HG03103 (cell line): ENCODE data around the gene SLC6A6.

Source experiments
- ATAC-seq: cut with Tn5 transposase; IDR thresholded peaks from one replicate; pipeline ENCODE4 v1.9.1; 2021; ENCODE audit warnings: low read depth; ENCODE audit not compliant: unreplicated experiment

The SLC6A6 gene

DNA sequence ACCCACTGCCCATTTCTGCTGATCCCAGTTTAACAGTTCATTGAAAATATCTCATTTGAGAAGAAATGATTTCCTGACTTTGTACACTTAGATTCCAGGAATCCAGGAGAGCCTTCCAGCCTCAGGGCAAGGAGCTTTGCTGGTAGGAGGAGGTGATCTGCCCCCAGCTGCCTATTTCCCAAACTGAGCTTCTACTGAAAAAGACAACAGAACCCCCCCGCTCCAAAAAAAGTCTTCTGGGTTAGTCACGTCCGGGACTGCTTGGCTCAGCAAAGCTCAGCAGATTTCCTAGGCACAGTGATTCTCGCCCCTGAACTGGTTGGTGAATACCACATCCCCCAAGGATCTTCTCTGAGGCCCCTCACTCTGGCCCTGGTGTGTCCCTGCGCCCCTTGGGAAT, 13.1 kb downstream of the SLC6A6 start:
- no peak for ATAC-seq

DNA sequence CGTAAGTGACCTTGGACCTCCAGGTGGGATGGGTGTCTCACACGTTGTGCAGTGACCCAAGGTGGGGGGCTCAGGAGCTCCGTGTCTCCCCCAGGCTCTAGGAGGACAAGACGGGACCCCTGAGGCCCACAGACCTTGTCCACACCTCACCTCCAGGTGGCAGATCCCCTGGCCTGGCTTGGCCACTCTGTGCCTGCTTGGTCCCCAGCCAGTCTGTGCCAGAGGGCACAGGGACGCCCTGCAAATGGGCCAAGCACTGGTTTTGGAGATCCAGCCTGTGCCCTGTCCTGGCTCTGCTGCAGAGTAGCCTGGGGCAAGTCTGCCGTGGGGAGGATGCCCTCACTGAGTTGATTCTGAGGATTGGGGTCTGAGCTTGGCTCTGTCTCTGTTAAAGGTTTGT, 14.0 kb downstream of the SLC6A6 start:
- no peak for ATAC-seq

DNA sequence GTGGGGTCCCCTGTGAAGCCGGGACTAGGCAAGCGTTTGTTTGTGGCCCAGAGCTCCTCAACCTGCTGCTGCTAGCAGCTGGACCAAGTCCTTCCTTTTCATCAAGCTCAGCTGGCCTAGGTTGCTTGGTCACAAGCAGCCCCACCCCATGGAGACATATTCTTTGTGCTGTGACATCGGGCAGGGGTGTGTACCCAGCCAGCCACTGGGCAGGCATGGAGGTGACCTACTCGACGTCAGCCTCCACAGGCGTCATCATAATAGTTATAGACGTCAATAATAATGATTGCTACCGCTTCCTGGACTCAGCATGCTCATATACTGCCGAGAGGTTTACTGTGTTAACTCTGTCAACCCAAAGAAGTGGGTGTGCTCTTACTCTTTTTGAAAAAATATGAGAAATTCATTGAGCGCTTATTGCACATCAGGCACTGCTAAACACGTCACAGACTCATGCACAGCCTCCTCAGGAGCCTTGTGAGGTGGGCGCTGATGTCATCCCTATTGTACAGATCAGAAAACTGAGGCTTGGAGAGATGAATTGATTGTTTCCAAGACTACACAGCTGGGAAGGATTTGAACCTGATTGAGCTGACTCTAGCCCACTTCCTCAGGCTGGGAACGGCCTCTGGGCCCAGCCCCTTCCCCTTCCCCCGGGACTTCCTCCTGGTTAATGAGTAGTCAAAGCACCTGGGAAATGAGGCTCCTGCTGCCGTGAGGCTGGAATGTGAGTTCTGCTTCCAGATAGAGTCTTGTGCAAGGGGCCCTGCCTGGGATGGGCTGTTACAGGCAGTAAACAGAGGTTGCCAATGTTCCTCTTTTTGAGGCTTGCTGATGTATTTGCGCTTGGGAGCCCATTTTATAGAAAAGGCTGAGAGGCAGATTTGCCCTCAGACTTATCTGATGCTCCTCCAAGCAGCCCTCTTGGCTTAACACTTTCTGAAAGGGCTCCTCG, 16.2 kb downstream of the SLC6A6 start:
- no peak for ATAC-seq

DNA sequence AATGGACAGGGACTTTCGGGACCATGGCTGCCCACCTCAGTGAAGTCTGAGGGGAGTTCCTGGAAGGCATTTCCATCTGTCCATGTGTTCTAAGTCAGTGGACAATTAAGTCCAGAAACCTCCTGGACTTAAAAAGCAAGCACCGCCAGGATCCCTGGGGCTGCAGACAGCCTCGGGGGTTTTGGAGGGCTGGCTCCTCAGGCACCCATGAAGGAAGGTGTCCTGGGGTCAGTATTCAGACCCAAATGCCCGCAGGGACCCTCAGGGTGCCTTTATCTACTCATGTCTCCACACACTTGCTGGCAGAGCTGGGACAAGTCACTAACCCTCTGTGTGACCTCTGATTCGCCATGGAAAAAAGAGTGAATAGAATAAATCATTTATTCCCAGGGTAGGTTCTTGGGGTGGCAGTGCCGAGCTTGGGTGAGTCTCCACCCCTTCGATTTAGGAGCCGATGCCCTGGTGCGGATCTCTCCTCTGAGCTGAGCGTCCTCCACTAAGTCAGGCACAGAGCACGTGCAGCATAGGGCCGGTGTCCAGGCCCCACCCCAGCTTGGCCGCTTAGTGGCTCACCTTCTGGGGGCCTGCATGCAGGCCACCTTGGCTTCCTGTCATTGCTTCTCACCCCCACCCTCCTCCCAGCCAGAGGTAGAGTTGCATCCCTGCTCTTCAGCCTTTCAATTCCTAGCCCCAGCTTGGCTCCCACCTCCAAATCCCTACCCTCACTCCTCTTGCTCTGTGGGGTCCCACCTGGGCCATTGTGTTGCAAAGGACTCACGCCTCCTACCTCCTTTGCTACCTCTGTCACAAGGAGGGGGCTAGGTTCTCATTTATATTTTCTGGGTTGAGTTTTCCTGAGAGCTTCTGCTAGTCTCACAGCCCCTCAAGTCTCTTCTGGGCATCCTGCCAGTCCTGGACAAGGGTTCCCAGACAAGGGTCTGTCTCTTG, 19.9 kb downstream of the SLC6A6 start:
- ATAC-seq, result no peak

DNA sequence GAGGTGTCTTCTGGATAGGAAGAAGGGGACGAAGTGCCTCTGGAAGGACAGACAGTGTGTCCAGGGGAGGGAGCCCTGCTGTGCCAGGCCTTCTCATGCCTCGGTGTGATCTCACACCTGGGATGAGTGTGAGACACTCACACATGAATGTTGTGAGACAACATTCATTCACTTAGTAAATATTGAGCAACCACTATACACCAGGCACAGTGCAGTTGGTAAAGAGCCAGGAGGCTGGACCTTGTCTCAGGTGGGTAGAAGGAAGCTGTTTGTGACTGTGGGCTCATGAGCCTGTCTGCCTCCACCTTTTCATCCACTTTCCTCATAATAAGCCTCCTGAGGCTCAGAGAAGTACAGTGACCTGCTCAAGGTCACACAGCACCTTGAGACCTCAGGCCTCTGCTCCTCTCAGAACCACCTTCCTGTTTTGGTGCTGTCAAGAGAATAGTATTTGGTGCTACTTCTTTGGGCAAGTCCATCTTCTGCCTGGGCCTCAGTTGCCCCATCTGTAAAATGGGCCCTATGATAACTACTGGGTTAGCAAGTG, 20.9 kb downstream of the SLC6A6 start:
- ATAC-seq, result no peak

DNA sequence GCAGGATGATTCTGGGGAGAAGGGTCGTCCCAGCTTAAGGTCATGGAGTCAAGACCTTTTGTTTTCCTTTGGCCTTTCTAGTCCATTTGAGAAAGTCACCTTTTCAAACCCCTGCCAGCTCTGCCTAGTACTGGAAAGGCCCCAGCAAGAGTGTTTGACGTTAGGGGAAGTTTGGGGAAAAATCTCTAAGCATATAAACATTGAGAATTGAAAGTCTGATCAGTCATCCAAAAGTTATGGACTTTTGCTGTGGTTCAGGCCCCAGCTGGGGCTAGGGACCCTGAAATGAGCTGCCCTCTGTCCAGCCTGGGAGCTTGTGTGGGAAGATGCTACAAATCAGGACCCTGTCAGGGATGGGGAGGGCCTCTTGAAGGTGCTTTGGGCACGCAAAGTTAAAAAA, 21.6 kb downstream of the SLC6A6 start:
- ATAC-seq, result no peak

DNA sequence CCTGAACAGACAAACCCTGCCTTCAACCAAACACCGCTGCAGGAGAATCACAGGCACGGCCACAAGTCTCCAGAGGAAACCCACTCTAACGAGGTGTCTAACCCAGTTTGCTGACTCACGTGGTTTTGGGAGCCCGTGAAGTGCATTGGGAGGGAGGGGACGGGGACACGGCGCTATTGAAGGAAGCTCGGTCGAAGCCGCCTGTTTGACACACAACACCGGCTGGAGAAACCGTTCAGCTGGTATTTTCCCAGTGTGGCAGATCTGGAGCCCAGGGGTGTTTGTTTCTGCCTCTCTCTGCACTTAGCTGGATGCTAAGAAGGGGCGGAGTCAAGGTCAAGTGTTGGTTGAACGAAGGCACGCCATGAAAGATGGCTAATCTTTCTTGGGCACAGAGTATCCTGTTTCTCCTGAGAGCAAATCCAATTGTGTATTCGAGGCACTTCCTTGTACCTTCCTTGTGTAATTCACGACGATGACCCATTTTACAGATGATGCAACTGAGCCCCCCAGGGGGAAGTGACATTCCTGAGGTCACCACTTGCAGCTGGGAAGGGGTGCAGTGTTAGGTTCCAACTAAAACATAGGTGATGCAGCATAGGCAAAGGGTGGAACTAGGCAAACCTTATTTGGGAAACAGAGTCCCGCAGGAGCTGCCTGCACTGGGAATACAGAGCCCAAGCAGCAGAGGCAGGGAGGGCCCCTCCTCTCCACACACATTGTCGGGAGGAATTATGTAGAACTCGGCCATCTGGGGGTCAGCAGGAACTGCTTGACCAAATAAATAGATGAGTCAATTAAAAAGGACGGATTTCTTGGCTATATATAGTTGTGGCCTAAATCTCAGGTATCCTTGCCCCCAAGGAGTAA, 22.5 kb downstream of the SLC6A6 start:
- ATAC-seq, result no peak

DNA sequence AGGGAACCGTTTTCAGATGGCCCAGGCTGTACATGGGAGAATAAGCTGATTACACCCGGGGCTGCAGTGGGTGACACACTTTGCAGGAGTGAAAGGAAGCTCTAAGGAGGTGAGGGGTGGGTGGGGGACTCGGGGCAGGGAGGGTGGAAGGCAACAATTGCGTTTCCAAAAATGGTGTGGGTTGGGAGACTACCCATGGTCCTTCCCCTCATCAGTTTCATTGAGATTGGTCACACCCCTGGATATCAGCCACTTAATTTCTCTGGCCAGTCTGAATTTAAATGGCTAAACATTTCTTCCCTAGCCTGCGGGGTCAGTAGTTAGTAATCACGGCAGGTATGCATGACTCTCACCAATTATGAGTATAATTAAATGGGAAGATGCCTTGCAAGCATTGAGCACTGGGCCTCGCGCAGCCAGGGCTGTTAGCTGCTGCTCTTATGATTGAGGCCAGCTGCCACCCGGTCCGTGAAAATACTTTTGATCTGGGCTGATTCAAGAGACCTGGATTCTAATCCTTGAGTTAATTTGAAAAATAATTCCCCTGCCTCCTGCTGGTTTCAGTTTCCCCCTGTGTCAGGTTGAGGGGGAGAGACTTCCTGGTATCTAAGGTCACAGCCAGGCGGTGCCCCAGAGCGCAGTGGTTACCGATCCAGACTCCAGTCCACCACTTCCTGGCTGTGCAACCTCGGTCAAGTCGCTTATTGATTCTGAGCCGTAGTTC, 23.3 kb downstream of the SLC6A6 start:
- ATAC-seq, result peak; percentile 46

DNA sequence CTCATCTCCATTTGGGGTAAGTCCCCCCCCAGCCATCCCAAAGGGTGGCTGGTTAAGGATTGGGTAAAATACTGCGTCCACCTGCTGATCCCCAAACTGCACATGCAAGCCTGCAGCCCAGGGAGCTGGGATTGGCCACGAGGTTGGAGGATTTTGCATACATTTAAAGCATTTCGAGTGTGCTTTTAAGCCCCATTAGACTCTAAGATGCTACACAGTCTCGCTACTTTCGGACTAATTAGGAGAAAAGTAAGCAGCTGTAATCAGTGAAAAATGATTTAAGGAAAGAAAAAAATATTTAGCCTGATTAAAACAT, 23.9 kb downstream of the SLC6A6 start:
- ATAC-seq, result no peak

DNA sequence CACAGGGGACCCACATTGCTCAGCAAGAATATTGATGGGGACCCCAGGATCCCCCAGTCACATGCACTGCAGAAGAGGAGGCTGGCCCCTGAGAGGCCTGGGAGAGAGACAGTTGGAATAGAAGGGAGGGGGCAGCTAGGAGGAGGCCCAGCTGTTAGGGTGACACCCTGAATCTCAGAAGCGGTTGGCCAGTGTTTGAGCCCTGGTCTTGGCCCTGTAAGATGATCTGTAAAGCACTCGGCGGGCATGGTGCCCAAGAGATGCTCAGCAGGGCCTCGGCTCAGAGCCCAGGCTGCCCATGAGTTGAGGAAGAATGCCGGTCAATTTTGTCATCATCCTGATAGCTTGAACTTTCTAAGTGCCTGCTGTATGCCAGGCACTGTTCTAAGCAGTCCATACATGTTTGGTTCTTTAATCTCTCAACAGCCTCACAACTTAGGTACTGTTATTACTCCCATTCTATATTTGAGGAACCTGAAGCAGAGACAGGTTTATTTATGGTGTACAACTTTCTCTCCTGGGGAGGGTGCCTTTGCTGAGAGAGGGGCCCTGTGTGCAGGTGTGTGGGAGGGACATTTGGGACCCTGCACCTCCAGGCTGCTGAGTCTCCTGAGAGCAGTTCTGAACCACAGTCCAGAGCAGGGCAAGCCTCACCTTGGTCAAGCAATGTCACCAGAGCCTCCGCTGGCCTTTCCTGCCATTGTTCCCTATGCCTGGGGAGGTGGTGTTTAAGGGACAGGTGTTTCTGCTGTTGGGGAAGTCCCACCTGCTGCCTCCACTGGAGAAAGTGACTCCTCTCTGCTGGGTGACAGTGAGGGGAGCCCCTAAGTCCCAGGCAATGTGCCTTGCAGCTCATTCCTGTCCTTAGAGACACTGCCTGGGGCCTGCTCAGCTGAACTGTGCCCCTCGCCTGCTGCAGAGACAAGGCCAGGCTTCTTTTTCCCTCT, 26.0 kb downstream of the SLC6A6 start:
- ATAC-seq, result no peak

DNA sequence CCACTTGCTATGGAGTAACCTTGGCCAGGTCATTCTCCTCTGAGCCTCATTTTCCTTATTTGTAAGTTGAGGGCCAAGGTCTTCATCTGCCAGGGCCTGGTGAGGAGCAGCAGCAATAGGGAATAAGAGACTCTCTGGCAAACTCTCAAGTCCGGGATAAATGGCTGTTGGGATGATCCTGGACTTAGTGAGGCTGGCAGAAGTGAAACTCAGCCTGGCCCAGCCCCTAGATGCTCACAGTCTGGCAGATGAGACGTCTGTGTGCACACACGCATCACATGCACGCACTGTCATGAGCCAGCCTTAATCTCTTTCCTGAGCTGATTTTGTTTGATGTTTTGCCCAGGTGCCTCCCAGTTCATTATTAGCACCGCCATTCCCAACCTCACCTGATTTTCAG, 26.8 kb downstream of the SLC6A6 start:
- no peak for ATAC-seq

DNA sequence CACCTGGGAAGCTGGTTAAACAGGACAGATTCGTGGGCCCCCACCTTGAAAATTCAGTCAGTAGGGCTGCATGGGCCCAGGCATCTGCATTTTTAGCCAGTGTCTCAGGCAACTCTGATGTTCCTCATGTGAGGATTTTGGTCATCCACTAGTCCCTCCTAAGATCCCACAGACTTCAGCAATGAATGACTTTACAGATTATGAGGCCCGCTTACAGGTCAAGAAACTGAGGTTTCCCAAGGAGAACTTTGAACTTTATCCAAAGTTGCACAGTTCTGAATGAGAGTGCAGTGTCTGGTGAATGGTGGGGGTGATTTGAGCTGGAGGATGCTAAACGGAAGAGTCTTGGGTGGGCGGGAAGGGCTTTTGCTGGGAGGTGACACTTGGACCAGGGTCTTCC, 27.2 kb downstream of the SLC6A6 start:
- no peak for ATAC-seq

DNA sequence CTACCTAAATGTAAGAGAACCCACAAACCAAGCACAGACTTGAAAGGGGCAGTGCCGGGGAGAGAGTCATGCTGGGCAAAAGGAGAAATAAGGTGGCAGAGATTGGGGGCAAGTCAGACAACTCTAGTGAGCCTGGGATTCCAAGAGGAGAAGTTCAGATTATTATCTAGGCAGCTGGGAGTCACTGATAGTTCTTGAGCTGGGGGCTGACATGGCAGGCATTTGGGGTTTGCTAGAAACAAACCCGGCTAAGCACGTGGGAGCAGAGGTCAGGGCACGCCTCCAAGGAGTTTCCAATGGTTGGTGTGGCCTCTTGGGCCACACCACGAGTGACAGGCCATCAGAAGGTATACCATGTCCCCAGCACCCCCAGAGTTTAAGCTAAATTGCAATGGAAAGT, 27.6 kb downstream of the SLC6A6 start:
- ATAC-seq, result no peak

DNA sequence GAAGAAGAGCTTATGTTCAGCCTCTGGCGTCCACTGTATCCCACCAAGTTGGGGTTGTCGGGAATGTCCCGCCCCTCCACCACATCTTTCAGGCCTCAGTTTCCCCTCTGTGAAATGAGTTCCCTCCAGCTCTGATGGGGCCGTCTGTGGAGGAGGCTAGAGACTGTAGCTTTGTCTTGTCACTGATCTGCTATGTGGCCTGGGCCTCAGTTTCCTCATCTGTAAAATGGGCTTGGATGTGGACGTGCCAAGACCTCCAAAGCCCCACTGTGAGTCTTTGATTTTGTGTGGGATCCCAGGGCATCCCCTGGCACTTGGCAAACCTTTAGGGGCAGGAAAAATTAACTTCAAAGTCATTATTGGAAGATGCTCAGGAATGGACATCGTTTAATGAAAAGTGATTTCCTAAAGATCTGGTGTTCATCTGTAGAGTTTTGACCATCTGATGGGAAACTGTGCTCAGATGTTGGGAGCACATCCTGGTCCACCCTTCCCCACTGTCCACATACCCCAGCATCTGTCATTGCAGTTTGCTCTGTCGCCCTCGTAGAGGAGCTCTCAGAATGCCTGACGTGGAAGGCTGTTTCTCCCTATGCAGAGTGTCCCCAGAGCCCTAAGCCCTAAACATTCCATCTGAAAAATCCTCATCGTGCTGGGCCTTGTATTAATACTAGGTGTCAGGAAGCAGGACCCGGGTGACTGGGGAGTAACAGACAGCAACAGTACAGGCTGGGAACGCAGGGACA, 28.5 kb downstream of the SLC6A6 start:
- ATAC-seq, result no peak

DNA sequence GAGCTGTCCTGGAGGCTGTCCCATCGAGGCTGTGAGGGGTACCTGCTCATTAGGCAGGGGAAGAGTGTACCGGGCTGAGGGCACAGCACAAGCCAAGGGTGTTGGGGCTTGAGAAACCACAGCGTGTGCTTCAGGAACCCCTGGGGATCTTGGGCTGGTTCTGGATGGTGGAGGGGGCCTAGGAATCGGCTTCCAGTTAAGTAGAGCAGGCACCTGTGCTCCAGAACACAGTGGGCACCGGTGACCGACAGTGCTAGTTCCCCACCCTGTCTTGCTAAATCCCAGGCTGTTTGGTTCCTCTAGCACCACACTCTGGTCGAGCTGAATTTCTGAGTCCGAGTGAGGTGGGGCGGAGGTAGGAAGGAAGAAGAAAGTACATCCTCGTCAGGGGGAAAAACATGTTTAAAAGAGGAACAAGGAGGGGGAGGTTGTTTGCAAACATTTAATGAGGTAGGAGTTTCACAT, 29.1 kb downstream of the SLC6A6 start:
- ATAC-seq, result peak; percentile 19

DNA sequence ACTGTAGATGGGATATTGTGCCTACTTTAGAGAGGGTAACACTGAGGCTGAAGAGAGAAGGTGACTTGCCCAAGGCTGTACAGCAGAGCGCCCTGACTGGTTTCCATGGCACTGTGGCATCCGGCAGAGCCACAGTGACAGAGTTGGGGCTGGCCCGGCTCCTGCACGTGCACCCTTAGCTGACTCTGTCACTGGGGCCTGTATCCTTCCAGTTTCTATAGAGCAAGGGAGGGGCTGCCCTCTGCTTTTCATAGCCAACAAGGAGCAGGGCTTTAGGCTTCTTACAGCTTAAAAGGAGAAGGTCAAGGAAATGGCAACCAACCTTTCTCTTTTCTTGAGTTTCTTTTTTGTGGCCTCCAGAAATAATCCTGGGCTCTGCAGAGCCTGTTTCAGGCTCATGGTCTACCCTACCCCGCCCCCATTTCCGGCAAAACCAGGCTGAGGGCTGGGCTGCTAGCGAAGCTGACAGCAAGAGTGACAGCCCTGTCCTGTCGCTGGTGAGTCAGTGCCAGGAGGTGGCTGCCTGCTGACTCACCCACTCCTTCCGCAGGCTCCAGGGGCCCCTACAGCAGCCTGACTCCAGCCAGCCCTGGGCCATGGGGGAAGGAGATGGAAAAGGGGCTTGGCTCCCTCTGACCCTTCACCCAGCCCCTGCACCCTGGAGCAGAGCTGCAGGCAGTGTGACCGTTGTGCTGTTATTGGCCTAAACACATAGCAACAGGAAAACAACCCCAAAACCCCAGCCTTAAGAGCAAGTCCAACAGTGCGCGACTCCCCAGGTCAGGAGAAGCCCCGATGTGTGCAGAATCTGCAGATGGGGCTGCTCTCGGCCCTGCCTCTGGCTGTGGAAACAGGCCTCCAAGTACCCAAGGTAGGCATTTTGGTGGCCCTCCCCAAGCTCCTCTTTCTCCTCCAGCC, 29.8 kb downstream of the SLC6A6 start:
- peak; percentile 74 for ATAC-seq

DNA sequence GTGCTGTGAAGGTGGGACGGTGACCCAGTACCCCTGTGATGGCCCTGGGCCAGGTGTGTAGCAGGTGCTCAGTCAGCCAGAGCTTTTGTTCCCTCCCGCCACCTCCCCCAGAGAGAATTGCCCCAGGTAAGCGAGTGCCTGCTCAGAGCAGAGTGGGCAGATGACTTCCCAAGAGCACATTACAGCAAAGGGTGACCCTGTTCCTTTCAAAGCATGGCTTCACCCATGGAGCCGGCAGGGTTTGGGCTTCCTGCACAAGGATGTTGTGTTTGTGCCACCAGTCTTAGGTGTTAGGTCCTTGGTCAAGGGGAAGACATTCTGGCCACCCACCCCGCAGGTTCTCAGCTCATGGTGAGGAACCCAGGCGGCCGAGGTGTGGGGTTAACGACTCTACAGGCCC, 30.7 kb downstream of the SLC6A6 start:
- no peak for ATAC-seq
